Measurements from ENCODE around the gene DSCAML1. TPM values are rescaled to one million over a fixed set of nuclear protein-coding genes. Genes with fewer than 3 reads are reported as not detected.

The DSCAML1 gene
- total RNA-seq, 2 experiments from 2014 or later, result 0.13 to 0.29 TPM

DNA sequence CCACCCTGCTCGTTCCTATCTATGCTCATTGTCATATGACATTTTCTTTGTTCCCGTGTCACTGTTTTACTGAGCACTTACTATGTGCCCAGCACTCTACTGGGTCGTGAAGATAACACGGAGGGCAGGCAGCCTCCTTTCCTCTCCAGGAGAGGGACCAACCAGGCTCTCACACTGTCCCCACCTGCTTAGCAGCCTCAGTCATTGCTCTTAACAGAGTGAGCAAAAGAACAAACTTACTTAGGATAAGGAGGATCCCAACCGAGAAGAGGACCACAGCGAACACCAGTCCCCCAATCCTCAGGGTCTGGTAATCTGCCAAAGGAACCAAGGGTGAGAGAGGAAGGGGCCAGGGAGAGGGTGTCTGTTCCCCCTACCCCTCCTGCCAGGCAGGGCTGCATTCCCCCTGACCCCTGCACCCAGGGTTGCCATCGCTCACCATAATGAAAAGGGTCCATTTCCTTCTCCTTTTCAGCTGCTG lies 44.6 kb upstream of the DSCAML1 start:
- ChIA-PET CTCF (interaction anchor here (0.7 to 10.2 kb wide), 7 partner anchors 9 to 212 kb away, joined by 3 to 205 read pairs (median 21); no protein-coding TSS in a partner anchor), POLR2A (no interaction called here)
- intact Hi-C loops (cut with micrococcal nuclease), result no loop called here
- Mint-ChIP-seq H3K9me3 (no peaks in the 10 kb centered on the region), H3K27me3 (no peaks in the 10 kb centered on the region), H3K4me1 (ENCODE audit: low read depth) (peaks cover 8% of the 10 kb centered on the region), H3K27ac (no peak overlapping the region), H3K36me3 (ENCODE audit: low read depth) (no peaks in the 10 kb centered on the region), H3K4me3 (no peak overlapping the region)
- ATAC-seq (no peak), DNase-seq (no peak)
- TF ChIP-seq, protein P1, sequence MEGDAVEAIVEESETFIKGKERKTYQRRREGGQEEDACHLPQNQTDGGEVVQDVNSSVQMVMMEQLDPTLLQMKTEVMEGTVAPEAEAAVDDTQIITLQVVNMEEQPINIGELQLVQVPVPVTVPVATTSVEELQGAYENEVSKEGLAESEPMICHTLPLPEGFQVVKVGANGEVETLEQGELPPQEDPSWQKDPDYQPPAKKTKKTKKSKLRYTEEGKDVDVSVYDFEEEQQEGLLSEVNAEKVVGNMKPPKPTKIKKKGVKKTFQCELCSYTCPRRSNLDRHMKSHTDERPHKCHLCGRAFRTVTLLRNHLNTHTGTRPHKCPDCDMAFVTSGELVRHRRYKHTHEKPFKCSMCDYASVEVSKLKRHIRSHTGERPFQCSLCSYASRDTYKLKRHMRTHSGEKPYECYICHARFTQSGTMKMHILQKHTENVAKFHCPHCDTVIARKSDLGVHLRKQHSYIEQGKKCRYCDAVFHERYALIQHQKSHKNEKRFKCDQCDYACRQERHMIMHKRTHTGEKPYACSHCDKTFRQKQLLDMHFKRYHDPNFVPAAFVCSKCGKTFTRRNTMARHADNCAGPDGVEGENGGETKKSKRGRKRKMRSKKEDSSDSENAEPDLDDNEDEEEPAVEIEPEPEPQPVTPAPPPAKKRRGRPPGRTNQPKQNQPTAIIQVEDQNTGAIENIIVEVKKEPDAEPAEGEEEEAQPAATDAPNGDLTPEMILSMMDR (IDR thresholded peaks at IDR 0.05), result no peak

DNA sequence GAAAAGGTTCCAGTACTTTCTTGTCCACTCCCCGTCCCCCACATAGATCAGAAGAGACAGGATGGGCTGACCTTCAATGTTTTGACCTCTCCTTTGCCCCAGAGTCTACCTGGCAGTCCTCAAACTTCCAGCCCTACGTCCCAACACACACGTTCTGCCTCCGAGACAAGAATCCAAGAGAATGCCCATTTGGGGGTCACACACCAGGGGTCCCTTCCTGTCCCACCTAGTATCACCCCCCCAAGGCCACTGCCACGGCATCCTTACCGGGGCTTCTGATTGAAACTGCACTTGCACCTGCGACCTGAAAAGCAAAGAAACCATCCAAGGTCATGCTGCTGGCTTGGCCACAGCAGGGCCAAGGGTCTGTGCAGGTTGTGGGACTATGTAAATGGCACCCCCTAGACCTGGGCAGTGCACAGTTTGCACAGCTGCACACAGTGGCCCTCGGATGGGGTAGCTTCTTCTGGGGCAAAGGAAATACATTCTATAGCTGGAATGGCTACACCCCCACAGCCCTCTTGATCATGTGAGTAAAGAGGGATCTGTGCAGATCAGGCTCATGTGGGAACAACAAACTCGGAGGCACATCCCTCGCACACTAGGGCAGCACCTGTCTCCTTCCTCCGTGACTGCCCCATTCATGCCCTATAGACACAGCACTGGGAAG lies 44.0 kb upstream of the DSCAML1 start:
- CTCF ChIA-PET, result interaction anchor here (1.0 to 10.2 kb wide), 5 partner anchors 9 to 212 kb away, joined by 3 to 205 read pairs (median 32); no protein-coding TSS in a partner anchor
- POLR2A ChIA-PET, result interaction anchor here (0.6 to 0.8 kb wide), 2 partner anchors 82 to 169 kb away, joined by 3 read pairs; no protein-coding TSS in a partner anchor
- Mint-ChIP-seq H3K36me3 (ENCODE audit: low read depth) (no peaks in the 10 kb centered on the region), H3K9me3 (no peaks in the 10 kb centered on the region), H3K27ac (no peak overlapping the region), H3K4me1 (ENCODE audit: low read depth) (peaks cover 8% of the 10 kb centered on the region), H3K27me3 (peaks cover 1% of the 10 kb centered on the region), H3K4me3 (no peak overlapping the region)
- ATAC-seq (no peak), DNase-seq (no peak)
- TF ChIP-seq, protein P1 (IDR thresholded peaks at IDR 0.05), result no peak
- intact Hi-C loops (cut with micrococcal nuclease), result no loop called here

DNA sequence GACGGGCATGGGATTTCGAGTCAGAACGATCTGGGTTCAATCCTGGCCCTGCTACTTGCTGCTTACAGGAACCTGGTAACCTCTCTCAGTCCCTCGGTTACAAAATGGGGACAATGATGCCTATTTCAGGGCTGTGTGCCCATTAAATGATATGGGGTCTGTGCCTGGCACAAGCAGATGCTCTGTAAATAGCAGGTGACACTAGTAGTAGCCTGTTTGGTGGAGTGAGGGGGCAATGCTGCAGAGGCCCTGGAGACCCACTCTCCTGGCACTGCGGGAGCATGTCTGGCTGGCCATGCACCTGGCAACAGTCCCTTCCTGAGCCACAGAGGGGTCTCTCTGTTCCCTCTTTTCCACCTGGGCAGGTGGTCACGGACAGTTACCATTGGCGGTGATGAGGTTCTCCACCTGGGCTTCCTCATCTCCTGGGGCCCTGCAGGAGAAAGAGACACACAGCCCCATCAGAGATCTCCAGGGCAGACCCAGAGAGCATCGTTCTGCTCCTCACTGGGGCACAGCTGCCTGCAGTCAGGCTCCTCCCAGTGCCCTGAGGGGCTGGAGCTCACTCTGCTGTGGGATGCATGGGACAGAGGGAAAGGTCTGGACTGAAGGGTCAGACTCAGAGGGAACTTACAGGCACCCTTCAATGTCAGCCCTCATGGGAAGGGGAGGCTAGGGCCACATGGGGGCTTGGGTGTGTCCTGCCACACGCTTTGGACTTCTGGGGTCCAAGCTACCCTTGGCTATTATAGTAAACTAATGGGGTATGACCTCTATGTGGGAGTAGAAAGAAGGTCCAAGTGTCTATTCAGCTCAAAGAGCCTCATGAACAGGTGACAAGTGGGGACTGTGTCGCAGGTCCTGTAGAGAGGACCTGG lies 43.2 kb upstream of the DSCAML1 start:
- H3K36me3 Mint-ChIP-seq (ENCODE audit: low read depth), result no peaks in the 10 kb centered on the region
- intact Hi-C loops (cut with micrococcal nuclease), result no loop called here
- ATAC-seq, result no peak
- ChIA-PET POLR2A (interaction anchor here (0.6 to 0.8 kb wide), 2 partner anchors 83 to 170 kb away, joined by 3 read pairs; no protein-coding TSS in a partner anchor), CTCF (interaction anchor here (1.0 to 10.2 kb wide), 3 partner anchors 9 to 213 kb away, joined by 3 to 205 read pairs (median 118); no protein-coding TSS in a partner anchor)
- H3K27ac Mint-ChIP-seq, result no peak overlapping the region
- no peak overlapping the region for H3K4me3 Mint-ChIP-seq
- peaks cover 8% of the 10 kb centered on the region for H3K4me1 Mint-ChIP-seq (ENCODE audit: low read depth)
- TF ChIP-seq, protein P1 (IDR thresholded peaks at IDR 0.05), result no peak
- no peak for DNase-seq
- H3K27me3 Mint-ChIP-seq, result peaks cover 1% of the 10 kb centered on the region
- no peaks in the 10 kb centered on the region for H3K9me3 Mint-ChIP-seq

DNA sequence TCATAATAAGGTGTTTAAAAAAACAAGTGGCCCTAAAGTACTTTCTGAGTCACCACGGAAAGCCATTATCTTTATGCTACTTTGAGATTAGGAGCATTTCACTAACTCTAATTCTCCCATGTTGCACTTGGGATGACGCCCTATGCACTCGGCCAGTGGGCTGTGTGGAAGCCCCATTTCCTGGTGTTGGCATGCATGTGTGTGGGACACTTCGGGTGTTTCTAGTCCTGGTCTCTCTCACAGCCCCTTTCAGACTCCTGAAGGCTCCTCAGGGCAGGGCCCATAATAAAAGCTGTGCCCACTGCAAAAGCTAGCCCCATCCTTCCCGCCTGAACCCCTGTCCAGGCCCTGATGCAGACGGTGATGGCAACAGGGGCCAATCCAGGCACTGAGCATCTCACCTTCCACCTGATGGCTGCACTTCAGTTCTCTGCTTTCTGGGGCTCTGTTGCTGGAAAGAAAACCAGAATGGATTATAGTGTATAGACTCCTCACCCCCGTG lies 42.4 kb upstream of the DSCAML1 start:
- Mint-ChIP-seq H3K36me3 (ENCODE audit: low read depth) (no peaks in the 10 kb centered on the region), H3K4me1 (ENCODE audit: low read depth) (peaks cover 8% of the 10 kb centered on the region), H3K27me3 (peaks cover 1% of the 10 kb centered on the region), H3K4me3 (no peak overlapping the region), H3K9me3 (no peaks in the 10 kb centered on the region), H3K27ac (no peak overlapping the region)
- ChIA-PET CTCF (interaction anchor here (0.9 to 10.2 kb wide), 2 partner anchors 10 to 105 kb away, joined by 3 to 205 read pairs; no protein-coding TSS in a partner anchor), POLR2A (no interaction called here)
- DNase-seq, result no peak
- intact Hi-C loops (cut with micrococcal nuclease), result no loop called here
- TF ChIP-seq, protein P1 (IDR thresholded peaks at IDR 0.05), result no peak
- no peak for ATAC-seq
